Activated CD4-positive, alpha-beta T cell treated with anti-CD3 and anti-CD28 coated beads, Interleukin-10, Interleukin-2, amounts not matched to agents 100 ng/mL and 50 ng/mL, durations not matched to agents 16 hours and 8 hours (primary cell): ENCODE results near the gene HSD17B1.
A peak's percentile ranks its signal among the peaks of the same experiment; 100 is the strongest.

Experiments
- DNase-seq: peaks from one replicate; pipeline ENCODE4 v3.0.0-alpha.2; 2020

Gene HSD17B1

DNA sequence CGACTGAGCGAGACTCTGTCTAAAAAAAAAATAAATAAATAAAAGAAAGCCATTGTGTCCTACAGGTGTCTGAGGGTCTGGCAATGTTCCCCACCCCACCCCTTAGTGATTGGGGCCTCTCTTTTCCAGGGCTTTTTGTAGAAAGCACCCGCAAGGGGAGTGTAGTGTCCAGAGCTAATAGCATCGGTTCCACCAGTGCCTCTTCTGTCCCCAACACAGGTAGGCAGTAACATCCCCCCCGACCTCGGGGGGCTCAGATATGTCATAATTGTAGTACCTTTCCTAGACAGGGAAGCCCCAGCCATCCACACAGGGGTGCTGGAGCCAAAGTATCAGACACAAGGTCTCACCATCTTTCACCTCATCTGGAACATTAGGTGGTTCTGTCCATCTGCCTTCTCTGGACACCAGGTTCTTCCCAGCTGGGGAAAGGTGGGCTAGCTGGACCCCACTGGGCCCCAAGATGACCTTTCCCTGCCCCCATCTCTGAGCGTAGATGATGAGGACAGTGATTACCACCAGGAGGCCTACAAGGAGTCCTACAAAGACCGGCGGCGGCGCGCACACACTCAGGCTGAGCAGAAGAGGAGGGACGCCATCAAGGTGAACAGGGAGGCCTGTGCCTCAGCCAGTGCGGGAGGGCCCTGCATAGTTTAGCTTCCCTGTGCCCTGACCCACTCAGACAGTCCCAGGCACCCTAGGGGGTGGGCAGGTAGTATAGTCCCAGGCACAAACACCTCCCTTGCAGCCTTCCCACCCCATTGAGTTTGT lies 15.8 kb downstream of the HSD17B1 start:
- DNase-seq = no peak

DNA sequence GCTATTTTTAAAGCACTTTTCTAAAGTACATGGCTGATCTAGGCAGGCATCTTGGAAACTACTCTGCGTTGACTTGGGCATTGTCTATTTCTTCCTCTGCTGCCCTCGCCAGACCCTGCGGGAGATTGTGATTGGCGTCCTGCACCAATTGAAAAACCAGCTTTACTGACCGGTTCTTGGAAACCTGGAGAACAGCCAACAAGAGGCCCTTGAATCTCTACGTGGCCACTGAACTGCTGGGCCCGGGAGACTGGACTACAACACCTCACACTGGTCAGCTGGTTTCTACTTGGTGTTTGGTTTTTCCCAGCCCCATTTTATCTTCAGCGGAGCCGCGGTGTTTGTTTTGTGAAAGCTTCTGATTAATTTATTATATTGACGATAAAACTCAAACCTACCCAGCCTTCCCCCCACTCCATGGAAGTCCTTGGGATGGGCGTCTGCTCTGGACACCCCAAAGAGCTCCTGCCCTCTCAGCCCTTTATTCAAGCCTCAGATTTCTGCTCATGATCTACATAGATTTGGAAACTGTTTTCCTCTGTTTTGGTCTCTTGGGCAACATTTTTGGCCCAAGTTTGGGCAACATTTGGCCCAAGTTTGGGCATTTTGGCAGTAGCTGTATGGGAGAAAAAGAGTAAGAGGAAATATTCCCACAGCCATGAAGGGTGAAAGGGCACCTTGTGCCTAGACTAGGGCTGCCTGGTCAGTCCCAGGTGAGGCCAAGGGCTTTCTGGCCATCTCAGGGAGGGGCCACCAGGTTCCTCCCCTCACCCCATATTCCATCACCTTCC lies 18.9 kb downstream of the HSD17B1 start:
- DNase-seq = no peak

DNA sequence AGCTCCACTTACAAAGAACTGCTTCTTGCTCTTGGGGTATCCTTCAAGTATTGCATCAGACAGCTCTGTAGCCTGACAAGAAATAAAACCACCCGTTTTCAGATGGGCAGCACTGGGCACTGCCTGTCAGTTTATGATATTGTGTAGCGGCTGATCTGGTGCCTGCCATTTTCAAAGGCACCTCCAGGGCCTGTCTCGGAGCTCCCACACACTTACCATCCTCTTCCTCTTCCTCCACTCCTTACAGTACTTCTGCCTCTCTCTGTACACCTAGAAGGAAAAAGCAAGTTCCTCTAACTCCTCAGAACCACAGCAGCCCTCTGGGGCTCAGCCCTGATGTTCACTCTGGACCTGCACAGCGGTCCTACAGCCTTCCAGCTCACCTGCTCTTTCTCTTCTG lies 20.4 kb downstream of the HSD17B1 start:
- no peak for DNase-seq

DNA sequence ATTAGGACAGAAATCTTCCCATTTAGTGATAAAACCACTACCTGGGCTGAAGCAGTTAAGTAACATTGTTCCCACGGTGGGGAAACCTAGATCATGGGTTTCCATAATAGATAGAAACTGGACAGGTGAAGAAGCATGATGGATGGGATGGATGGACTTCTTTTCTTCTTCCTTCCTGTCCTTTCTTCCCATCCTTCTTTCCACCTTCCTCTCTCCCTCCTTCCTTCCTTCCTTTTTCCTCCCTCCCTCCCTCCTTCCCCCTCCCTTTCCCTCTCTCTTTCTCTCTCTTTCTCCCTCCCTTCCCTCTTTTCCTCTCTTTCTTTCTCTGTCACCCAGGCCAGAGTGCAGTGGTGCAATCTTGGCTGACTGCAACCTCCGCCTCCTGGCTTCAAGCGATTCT lies 21.7 kb downstream of the HSD17B1 start:
- no peak for DNase-seq

- DNase-seq = no peak
Observed at GRCh38 chr17:42577140-42577531, 24.4 kb downstream of the HSD17B1 start.

DNA sequence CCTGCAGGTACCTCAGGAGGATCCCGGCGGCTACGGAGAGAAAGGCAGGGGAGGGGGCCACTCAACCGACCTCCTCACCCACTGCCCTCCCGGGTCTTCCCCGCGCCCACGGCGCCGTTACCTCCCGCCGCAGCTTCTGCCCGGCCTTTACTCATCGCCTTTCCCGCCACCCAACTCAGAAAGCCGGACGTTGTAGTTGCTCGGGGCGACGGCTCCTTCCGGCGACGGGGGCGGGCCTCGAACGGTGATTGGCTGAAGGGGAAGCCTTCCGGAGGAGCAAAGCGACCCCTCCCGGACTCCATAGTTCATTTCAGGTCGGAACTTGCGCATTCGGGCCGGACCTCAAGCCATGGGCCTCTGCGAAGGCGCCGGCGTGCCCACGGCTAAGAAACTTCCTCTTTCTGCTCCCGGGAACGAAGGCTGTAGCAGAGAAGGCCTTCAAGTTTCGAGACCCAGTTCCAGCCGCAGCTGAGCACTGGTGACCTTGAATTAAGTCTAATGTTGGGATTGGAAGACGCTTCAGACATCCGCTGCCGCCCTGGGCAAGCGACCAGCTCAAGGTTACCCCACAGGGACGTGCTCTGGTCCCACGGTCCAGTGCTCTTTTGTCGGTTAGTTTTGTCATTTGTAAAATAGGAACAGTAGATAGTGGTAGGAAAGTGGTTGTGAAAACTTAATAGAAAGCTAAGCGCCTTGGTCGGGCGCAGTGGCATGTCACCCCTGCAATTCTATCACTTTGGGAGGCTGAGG lies 25.0 kb downstream of the HSD17B1 start, which contains the start of gene PSMC3IP:
TSS of gene PSMC3IP (minus strand) at position 198 of the 750 bp plus-strand sequence. CDS start at position 155, 43 bp downstream.
- peak; percentile 98 for DNase-seq

GRCh38 chr17:42578282-42578869 lies 25.7 kb downstream of the HSD17B1 start:
- DNase-seq = peak; percentile 80

GRCh38 chr17:42579794-42580551 lies 27.2 kb downstream of the HSD17B1 start:
- DNase-seq = no peak

- DNase-seq = no peak
Observed at GRCh38 chr17:42581744-42582270, 29.1 kb downstream of the HSD17B1 start.

DNA sequence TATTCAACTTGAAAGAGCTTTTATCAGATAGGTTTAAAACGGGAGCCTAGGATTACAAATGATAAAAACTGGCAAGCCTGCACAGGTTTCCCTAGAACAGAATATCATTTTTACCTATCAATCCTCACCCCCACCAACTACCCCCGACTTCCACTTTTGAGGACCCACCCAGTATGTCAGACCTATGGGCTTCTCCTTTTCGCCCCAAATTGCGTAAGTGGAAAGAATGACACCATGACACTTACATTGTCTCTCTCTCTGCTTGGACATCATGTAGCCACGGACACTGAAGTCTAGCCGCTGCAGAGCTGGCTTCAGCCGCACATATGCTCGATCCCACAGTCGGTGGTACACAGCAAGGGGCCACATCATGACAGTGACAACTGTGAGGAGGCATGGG lies 32.2 kb downstream of the HSD17B1 start:
- no peak for DNase-seq

DNA sequence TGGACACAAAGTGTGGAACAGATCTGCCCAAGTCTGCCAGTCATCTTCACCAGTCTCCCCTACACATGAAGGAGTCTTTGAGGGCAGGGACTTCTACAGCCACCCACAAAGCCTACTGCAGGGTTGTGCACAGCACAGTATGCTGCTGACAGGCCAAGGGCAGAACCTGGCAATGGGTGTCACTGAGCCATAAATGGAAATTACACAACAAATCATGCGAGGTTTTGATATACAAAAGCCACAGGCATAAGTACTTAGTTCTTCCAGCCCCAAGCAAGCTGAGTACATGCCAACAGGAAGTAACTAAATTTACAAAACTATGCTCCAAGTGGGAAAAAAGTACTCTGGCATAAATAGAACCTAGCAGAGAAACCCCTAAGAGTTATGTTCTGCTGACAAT lies 32.6 kb downstream of the HSD17B1 start:
- no peak for DNase-seq

DNA sequence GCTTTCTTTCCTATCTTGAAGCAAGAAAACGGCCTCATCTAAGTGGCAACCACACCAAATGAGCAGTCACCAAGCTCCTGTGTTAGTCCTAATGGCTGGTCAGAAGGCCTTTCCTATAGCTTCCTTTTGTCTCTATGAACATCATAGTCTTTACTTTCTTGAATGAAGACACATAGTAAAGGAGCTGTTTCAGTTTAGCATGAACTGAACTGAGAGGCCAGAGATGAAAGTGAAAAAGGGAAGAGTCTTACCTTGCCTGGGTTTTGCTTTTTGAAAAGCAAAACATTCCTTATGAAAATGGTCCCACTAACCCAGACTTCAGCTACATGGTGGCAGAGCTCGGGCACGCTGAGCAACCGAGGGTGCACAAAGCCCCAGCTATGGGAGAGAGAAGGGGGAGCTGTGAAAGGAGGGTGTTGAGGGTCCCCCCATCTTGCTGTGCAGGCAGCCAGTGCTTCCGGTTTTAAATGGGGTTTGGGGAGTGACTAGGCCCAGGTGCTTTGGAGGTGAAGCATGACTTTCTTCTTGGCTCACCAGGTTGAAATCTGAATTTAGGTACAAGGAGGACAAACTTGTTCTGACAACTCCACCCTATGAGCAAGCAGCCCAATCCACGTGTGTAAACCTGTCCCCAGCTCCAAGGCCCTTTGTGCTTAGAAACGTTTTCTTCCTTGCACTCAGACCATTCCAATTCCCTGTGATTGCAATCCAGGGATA lies 33.9 kb downstream of the HSD17B1 start:
- no peak for DNase-seq

DNA sequence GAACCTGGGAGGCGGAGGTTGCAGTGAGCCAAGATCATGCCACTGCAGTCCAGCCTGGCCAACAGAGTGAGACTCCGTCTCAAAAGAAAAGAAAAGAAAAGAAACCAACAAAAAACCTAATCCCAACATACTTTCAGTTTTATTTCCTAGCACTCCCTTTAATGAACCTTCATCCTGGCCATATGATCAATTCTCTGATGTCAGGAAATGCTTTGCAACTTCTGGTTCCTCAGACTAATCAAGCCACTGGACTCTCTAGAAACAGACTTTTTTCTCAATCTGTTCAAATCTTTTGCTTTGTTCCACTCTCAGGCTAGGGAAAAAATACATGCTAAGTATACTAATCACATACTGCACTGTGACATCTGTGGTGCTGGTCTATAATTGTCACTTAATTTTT lies 38.2 kb downstream of the HSD17B1 start:
- no peak for DNase-seq

DNA sequence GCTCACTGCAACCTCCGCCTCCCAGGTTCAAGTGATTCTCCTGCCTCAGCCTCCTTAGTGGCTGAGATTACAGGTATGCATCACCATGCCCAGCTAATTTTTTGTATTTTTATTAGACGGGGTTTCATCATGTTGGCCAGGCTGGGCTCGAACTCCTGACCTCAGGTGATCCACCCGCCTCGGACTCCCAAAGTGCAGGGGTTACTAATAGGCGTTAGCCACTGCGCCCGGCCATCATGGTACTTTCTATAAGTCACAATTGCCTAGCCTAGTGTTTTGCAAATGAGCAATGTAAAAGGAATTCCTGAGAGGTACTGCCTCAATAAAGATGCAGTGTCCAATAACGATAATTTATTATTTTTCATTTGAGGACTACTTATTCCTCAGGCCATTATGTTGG lies 38.7 kb downstream of the HSD17B1 start:
- DNase-seq = no peak

DNA sequence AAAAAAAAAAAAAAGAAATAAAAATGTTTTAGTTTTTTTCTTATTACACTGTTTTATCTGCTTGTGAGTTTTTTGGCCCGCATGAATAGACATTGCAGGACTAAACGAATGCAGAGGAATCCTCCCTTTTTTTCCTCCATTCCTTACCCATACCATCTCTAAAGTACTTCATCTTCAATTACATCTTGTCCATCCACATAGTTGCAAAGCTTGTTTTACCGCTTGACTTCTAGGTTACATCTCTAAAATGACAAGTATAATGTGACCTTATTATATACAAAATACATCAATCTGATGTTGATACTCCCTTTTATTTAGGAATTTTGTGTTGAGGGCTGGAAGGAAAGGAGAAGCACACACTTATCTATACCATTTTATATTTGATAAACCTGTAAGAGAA lies 43.7 kb downstream of the HSD17B1 start:
- no peak for DNase-seq

DNA sequence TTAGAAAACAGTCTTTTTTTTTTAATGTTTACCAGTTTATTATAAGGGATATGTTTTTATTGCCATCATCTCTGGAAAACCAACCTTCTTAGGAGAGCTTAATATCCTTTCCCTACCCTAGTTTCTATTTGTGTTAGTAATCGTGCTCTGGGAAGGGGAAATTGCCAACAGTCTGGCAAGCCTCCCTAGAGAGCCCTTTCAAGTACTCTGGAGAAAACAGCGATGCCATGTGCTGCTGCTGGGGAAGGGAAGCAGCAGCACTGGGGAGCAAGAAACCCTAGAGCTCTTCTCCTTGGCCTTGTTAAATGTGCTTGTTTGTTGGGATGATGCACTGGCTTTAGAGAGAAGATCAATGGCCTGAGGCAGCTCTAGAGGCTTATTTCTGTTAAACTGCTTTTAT lies 46.2 kb downstream of the HSD17B1 start:
- DNase-seq = no peak

DNA sequence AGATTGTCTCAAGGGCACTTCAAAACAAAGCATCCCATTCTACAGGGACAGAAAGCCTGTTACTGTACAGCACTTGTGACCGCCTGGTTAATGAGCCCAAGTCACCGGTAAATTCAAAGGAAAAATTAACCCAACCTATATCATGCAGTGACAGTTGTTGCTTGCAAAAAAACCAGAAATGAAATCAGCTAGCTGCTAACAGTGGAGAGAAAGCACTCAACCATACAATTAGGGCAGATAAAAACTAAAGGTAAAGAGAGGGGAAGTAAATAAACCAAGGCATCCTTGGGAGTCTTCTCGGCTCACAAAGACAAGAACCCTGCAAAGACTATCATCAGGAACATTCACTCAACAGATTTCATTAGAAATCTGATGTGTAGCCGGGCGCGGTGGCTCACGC lies 50.6 kb downstream of the HSD17B1 start:
- DNase-seq = no peak
